ENCODE results near the gene TTLL12. TPM values are rescaled to one million over a fixed set of nuclear protein-coding genes. Genes with fewer than 3 reads are reported as not detected.

The TTLL12 gene
- polyA plus RNA-seq, 1 experiment, result 12.6 TPM

GRCh38 chr22:43199541-43199940 lies 12.6 kb upstream of the TTLL12 start:
- no peak for DNase-seq (ENCODE audit: low read depth)
- peaks cover 2% of the 10 kb centered on the region for H3K27me3 ChIP-seq (ENCODE audit: control insufficient read depth, insufficient read depth, low read length)
- H3K36me3 ChIP-seq (ENCODE audit: control insufficient read depth, insufficient read depth, low read length), result no peaks in the 10 kb centered on the region
- no peak overlapping the region for H3K4me3 ChIP-seq (ENCODE audit: low read depth, low read length)
- POLR2A ChIA-PET, result no interaction called here
- no peak for TF ChIP-seq CTCF (IDR thresholded peaks at IDR 0.05; ENCODE audit: insufficient read depth, low read depth, low read length)
- CTCF ChIA-PET, result no interaction called here

- ChIA-PET POLR2A (no interaction called here), CTCF (no interaction called here)
- no peak for DNase-seq (ENCODE audit: low read depth)
Observed at GRCh38 chr22:43198936-43199335, 12.0 kb upstream of the TTLL12 start.

GRCh38 chr22:43198126-43198525 lies 11.2 kb upstream of the TTLL12 start:
- Histone ChIP-seq H3K36me3 (ENCODE audit: control insufficient read depth, insufficient read depth, low read length) (no peaks in the 10 kb centered on the region), H3K27me3 (ENCODE audit: control insufficient read depth, insufficient read depth, low read length) (peaks cover 2% of the 10 kb centered on the region), H3K4me3 (ENCODE audit: low read depth, low read length) (no peak overlapping the region)
- DNase-seq (ENCODE audit: low read depth), result no peak
- POLR2A ChIA-PET, result no interaction called here
- no peak for TF ChIP-seq CTCF (IDR thresholded peaks at IDR 0.05; ENCODE audit: insufficient read depth, low read depth, low read length)
- CTCF ChIA-PET, result interaction anchor here (0.6 kb wide), 1 partner anchor 580 kb away, joined by 6 read pairs; no protein-coding TSS in a partner anchor

More at GRCh38 chr22:43198936-43199335, 12.0 kb upstream of the TTLL12 start:
- Histone ChIP-seq H3K27me3 (ENCODE audit: control insufficient read depth, insufficient read depth, low read length) (peaks cover 2% of the 10 kb centered on the region), H3K4me3 (ENCODE audit: low read depth, low read length) (no peak overlapping the region), H3K36me3 (ENCODE audit: control insufficient read depth, insufficient read depth, low read length) (no peaks in the 10 kb centered on the region)
- TF ChIP-seq CTCF (IDR thresholded peaks at IDR 0.05; ENCODE audit: insufficient read depth, low read depth, low read length), result no peak

GRCh38 chr22:43197271-43197941 lies 10.5 kb upstream of the TTLL12 start:
- H3K27me3 ChIP-seq (ENCODE audit: control insufficient read depth, insufficient read depth, low read length), result peaks cover 2% of the 10 kb centered on the region
- ChIA-PET POLR2A (interaction anchor here (0.6 kb wide), 1 partner anchor 10 kb away, joined by 3 read pairs; the partner anchor contains the start of gene TTLL12), CTCF (interaction anchor here (0.6 to 0.8 kb wide), 2 partner anchors 10 to 581 kb away, joined by 4 to 6 read pairs; partner anchors contain the start of gene TTLL12)
- H3K36me3 ChIP-seq (ENCODE audit: control insufficient read depth, insufficient read depth, low read length), result no peaks in the 10 kb centered on the region
- DNase-seq (ENCODE audit: low read depth), result peak; percentile 28
- TF ChIP-seq CTCF (IDR thresholded peaks at IDR 0.05; ENCODE audit: insufficient read depth, low read depth, low read length), result no peak
- H3K4me3 ChIP-seq (ENCODE audit: low read depth, low read length), result no peak overlapping the region

GRCh38 chr22:43191831-43192230 lies 4.9 kb upstream of the TTLL12 start:
- POLR2A ChIA-PET, result no interaction called here
- no peak for DNase-seq (ENCODE audit: low read depth)
- H3K27me3 ChIP-seq (ENCODE audit: control insufficient read depth, insufficient read depth, low read length), result peaks cover 2% of the 10 kb centered on the region
- H3K36me3 ChIP-seq (ENCODE audit: control insufficient read depth, insufficient read depth, low read length), result no peaks in the 10 kb centered on the region
- TF ChIP-seq CTCF (IDR thresholded peaks at IDR 0.05; ENCODE audit: insufficient read depth, low read depth, low read length), result no peak
- no peak overlapping the region for H3K4me3 ChIP-seq (ENCODE audit: low read depth, low read length)
- CTCF ChIA-PET, result no interaction called here
